Neural cell (in vitro differentiated cells): ENCODE data around the gene AFF3. TPM values are rescaled to one million over a fixed set of nuclear protein-coding genes. Genes with fewer than 3 reads are reported as not detected.
A peak's percentile ranks its signal among the peaks of the same experiment; 100 is the strongest.

Experiments used
- H2AFZ ChIP-seq: fragments of 200-600, 300-800 bp; sonication (generic), shearing (Covaris generic); 2 replicates; pipeline ENCODE4 v1.6.0; 2014; ENCODE audit warnings: low read depth, mild to moderate bottlenecking, antibody characterized with exemption, low read length, moderate library complexity
- H3F3A ChIP-seq: fragments of 200-600 bp; shearing (Covaris generic); 2 replicates; pipeline ENCODE4 v1.6.1; 2016; ENCODE audit warnings: mild to moderate bottlenecking, moderate library complexity, mixed read lengths, antibody characterized with exemption, low read length; ENCODE audit not compliant: insufficient read depth, poor library complexity, severe bottlenecking
- H3K27ac ChIP-seq: fragments of 200-600, 300-800 bp; sonication (generic), shearing (Covaris generic); 2 replicates; pipeline ENCODE4 v1.5.1; 2014; ENCODE audit warnings: mild to moderate bottlenecking, low read length, moderate library complexity
- H3K27me3 ChIP-seq: fragments of 300-800, 200-600 bp; sonication (generic), shearing (Covaris generic); 2 replicates; pipeline ENCODE4 v1.6.0; 2014; ENCODE audit warnings: mild to moderate bottlenecking, low read depth, low read length, moderate library complexity; ENCODE audit not compliant: insufficient read depth
- H3K36me3 ChIP-seq: fragments of 300-800, 200-600 bp; sonication (generic), shearing (Covaris generic); 2 replicates; pipeline ENCODE4 v1.5.1; 2014; ENCODE audit warnings: mild to moderate bottlenecking, antibody characterized with exemption, low read length, moderate library complexity; ENCODE audit not compliant: insufficient read depth
- H3K4me2 ChIP-seq: fragments of 300-800, 200-600 bp; sonication (generic), shearing (Covaris generic); 2 replicates; pipeline ENCODE4 v1.6.0; 2014; ENCODE audit warnings: mild to moderate bottlenecking, low read length
- H3K4me3 ChIP-seq: fragments of 300-800, 200-600 bp; sonication (generic), shearing (Covaris generic); 2 replicates; pipeline ENCODE4 v1.5.1; 2014; ENCODE audit warnings: mild to moderate bottlenecking, low read length, moderate library complexity
- H3K79me2 ChIP-seq: fragments of 200-600 bp; shearing (Covaris generic); replicated peaks from 2 replicates; pipeline ENCODE4 v1.6.0; 2014; ENCODE audit warnings: mild to moderate bottlenecking, low read length, moderate library complexity; ENCODE audit not compliant: insufficient read depth
- H3K9ac ChIP-seq: fragments of 300-800, 200-600 bp; sonication (generic), shearing (Covaris generic); 2 replicates; pipeline ENCODE4 v1.6.1; 2016; ENCODE audit warnings: mild to moderate bottlenecking, low read length, mixed read lengths
- H3K9me2 ChIP-seq: fragments of 200-600 bp; shearing (Covaris generic); 2 replicates; pipeline ENCODE4 v1.6.1; 2016; ENCODE audit warnings: mild to moderate bottlenecking, low read length, mixed read lengths; ENCODE audit not compliant: insufficient read depth
- H3K9me3 ChIP-seq: fragments of 200-600, 300-800 bp; sonication (generic), shearing (Covaris generic); 2 replicates; pipeline ENCODE4 v1.6.1; 2016; ENCODE audit warnings: mild to moderate bottlenecking, mixed run types, low read length, moderate library complexity, mixed read lengths
- H4K20me1 ChIP-seq: fragments of 200-600 bp; shearing (Covaris generic); 2 replicates; pipeline ENCODE4 v1.6.1; 2016; ENCODE audit warnings: mild to moderate bottlenecking, mixed run types; ENCODE audit not compliant: insufficient read depth
- EP300 ChIP-seq: fragments of 450-650 bp; conservative IDR thresholded peaks from 2 replicates; pipeline ENCODE4 v1.6.1; 2014; ENCODE audit warnings: antibody characterized with exemption, mild to moderate bottlenecking, moderate library complexity; ENCODE audit not compliant: poor library complexity, severe bottlenecking
- EZH2 ChIP-seq: fragments of 200-600, 300-800 bp; shearing (Covaris generic), sonication (generic); IDR thresholded peaks from 2 replicates; pipeline ENCODE4 v1.6.1; 2014; ENCODE audit warnings: antibody characterized with exemption, low read length, borderline replicate concordance, mild to moderate bottlenecking; ENCODE audit not compliant: insufficient read depth, poor library complexity, severe bottlenecking
- MXI1 ChIP-seq: fragments of 450-650 bp; conservative IDR thresholded peaks from 2 replicates; pipeline ENCODE4 v1.6.1; 2014; ENCODE audit warnings: antibody characterized with exemption, mild to moderate bottlenecking; ENCODE audit not compliant: poor library complexity, severe bottlenecking
- POLR2AphosphoS5 ChIP-seq: IDR thresholded peaks from 2 replicates; pipeline ENCODE4 v1.6.1; 2012
- RAD21 ChIP-seq: fragments of 450-650 bp; conservative IDR thresholded peaks from 2 replicates; pipeline ENCODE4 v1.6.1; 2014; ENCODE audit warnings: antibody characterized with exemption, mild to moderate bottlenecking, moderate library complexity
- SMC3 ChIP-seq: fragments of 450-650 bp; conservative IDR thresholded peaks from 2 replicates; pipeline ENCODE4 v1.6.1; 2014; ENCODE audit warnings: antibody characterized with exemption, mild to moderate bottlenecking, moderate library complexity; ENCODE audit not compliant: poor library complexity
- TAF1 ChIP-seq: IDR thresholded peaks from 2 replicates; pipeline ENCODE4 v1.6.1; 2012; ENCODE audit warnings: low read depth
- polyA plus RNA-seq: library from polyadenylated mRNA; depleted of rRNA; stranded (reverse); fragments of >200 nt; gene quantifications from 2 replicates; pipeline ENCODE4 v1.2.3, GENCODE V29; 2014
- TF ChIP-seq, protein P1 (sequence below): fragments of 450-650 bp; IDR thresholded peaks from 2 replicates; pipeline ENCODE4 v1.5.1; 2014; ENCODE audit warnings: antibody characterized with exemption, mild to moderate bottlenecking, moderate library complexity; ENCODE audit not compliant: poor library complexity, severe bottlenecking
- TF ChIP-seq, protein P2 (sequence below): IDR thresholded peaks from 2 replicates; pipeline ENCODE4 v1.6.1; 2012; ENCODE audit warnings: borderline replicate concordance

AFF3 gene
- polyA plus RNA-seq, 1 donor from 2014 or later, result 5.1 TPM

DNA sequence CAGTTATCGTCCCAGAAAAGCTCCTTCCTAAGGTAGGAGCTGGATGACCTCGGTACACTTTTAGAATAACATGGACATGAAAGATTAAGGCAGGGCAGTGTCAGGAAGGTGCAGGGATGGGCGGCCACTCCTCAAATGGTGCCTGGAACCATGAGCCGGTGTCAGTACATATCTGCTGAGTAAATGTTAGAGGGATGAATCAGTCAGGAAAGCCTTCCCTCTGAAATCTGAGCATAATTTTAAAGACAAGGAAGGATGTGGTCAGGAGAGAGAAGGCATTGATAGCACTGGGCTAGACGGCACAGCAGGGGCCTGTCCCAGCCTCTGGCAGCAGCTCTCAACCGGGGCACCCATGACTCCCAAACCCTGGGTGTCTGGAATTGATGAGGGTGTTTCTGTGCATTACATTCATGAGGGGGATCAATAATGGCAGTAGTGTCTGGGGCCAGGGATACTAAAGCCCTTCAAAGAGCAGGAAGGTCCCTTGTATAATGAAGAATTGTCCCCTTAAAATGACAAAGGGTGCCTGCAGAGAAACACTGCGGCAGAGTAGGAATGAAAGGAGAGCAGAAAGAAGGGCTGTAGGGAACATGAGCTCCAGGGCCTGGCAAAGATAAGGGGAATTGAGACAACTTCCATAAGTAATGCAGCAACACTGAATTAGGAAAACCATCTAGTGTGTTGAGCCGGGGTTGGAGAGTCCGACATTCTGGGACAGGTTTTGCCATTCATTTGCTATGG is 490.3 kb downstream of the AFF3 start:
- H3K9me3 ChIP-seq, result no peaks in the 10 kb centered on the region
- H4K20me1 ChIP-seq, result no peaks in the 10 kb centered on the region
- H2AFZ ChIP-seq, result no peak overlapping the region
- TF ChIP-seq EP300, result no peak
- TF ChIP-seq POLR2AphosphoS5, result no peak
- no peak for TF ChIP-seq EZH2
- TF ChIP-seq RAD21, result no peak
- TF ChIP-seq, protein P1, sequence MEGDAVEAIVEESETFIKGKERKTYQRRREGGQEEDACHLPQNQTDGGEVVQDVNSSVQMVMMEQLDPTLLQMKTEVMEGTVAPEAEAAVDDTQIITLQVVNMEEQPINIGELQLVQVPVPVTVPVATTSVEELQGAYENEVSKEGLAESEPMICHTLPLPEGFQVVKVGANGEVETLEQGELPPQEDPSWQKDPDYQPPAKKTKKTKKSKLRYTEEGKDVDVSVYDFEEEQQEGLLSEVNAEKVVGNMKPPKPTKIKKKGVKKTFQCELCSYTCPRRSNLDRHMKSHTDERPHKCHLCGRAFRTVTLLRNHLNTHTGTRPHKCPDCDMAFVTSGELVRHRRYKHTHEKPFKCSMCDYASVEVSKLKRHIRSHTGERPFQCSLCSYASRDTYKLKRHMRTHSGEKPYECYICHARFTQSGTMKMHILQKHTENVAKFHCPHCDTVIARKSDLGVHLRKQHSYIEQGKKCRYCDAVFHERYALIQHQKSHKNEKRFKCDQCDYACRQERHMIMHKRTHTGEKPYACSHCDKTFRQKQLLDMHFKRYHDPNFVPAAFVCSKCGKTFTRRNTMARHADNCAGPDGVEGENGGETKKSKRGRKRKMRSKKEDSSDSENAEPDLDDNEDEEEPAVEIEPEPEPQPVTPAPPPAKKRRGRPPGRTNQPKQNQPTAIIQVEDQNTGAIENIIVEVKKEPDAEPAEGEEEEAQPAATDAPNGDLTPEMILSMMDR, result no peak
- no peak for TF ChIP-seq MXI1
- TF ChIP-seq, protein P2, sequence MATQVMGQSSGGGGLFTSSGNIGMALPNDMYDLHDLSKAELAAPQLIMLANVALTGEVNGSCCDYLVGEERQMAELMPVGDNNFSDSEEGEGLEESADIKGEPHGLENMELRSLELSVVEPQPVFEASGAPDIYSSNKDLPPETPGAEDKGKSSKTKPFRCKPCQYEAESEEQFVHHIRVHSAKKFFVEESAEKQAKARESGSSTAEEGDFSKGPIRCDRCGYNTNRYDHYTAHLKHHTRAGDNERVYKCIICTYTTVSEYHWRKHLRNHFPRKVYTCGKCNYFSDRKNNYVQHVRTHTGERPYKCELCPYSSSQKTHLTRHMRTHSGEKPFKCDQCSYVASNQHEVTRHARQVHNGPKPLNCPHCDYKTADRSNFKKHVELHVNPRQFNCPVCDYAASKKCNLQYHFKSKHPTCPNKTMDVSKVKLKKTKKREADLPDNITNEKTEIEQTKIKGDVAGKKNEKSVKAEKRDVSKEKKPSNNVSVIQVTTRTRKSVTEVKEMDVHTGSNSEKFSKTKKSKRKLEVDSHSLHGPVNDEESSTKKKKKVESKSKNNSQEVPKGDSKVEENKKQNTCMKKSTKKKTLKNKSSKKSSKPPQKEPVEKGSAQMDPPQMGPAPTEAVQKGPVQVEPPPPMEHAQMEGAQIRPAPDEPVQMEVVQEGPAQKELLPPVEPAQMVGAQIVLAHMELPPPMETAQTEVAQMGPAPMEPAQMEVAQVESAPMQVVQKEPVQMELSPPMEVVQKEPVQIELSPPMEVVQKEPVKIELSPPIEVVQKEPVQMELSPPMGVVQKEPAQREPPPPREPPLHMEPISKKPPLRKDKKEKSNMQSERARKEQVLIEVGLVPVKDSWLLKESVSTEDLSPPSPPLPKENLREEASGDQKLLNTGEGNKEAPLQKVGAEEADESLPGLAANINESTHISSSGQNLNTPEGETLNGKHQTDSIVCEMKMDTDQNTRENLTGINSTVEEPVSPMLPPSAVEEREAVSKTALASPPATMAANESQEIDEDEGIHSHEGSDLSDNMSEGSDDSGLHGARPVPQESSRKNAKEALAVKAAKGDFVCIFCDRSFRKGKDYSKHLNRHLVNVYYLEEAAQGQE, result no peak
- no peak for TF ChIP-seq SMC3
- TF ChIP-seq TAF1, result no peak
- no peaks in the 10 kb centered on the region for H3K79me2 ChIP-seq
- H3K27me3 ChIP-seq, result no peaks in the 10 kb centered on the region
- H3K9ac ChIP-seq, result no peak overlapping the region
- no peaks in the 10 kb centered on the region for H3F3A ChIP-seq
- no peak overlapping the region for H3K4me2 ChIP-seq
- no peak overlapping the region for H3K4me3 ChIP-seq
- H3K9me2 ChIP-seq, result no peaks in the 10 kb centered on the region
- H3K27ac ChIP-seq, result no peak overlapping the region
- no peaks in the 10 kb centered on the region for H3K36me3 ChIP-seq

DNA sequence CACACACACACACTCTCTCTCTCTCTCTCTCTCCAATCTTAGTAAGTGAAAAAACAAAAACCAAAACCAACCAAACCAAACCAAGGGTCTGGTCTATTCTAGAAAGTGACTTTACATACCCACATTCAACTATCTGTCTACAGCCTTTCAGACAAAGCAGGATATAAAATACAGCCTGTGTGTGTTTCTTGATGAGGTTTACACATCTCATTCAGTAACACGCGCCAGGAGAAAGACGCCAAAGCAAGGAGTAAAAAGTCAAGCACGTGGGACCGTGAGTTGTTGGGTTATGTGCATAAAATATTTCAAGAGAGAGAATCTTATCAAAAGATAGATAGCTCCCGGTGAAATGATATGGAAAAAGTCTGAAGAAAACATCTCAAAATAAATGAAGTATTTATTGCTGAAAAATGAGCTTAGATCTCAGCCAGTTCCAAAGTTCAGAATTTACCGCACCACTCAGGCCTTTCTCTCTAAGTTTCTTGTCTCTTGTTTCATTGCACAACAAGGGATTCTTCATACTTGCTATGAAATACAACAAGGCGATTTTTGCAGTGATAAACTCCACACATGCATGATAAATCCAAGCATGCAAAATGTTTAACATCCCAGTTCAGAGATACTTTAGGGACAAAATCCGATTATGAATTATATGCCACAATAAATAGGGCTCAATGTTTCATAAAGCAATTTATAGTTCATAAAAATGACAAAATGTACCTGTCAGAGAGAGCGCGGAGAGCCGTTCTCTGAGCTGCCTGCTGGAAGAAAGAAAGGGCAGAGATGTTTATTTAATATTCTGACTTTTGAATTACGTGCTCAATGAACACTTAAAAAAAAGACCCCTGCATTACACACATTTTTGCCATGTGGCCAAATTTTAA is 493.2 kb downstream of the AFF3 start:
- H4K20me1 ChIP-seq, result no peaks in the 10 kb centered on the region
- no peaks in the 10 kb centered on the region for H3K9me3 ChIP-seq
- peak overlapping the region; percentile 74 for H3K27ac ChIP-seq
- H3K4me2 ChIP-seq, result no peak overlapping the region
- H3F3A ChIP-seq, result peaks cover 2% of the 10 kb centered on the region
- H3K79me2 ChIP-seq, result no peaks in the 10 kb centered on the region
- TF ChIP-seq RAD21 (no peak), MXI1 (no peak)
- H3K4me3 ChIP-seq, result no peak overlapping the region
- H3K27me3 ChIP-seq, result no peaks in the 10 kb centered on the region
- no peaks in the 10 kb centered on the region for H3K9me2 ChIP-seq
- H2AFZ ChIP-seq, result no peak overlapping the region
- H3K36me3 ChIP-seq, result no peaks in the 10 kb centered on the region
- H3K9ac ChIP-seq, result peak overlapping the region; percentile 34
